Lung microvascular endothelial cell (primary cell): ENCODE results near the gene EZH2. TPM values are rescaled to one million over a fixed set of nuclear protein-coding genes. Genes with fewer than 3 reads are reported as not detected.

Experiments
- DNase-seq, 2 donors: peaks; one replicate each; pipeline versions ENCODE4 v3.0.0 to v3.0.0-alpha.2; 2010; ENCODE audit warnings: low read depth in 2 of 2
- total RNA-seq: library from RNA; depleted of rRNA; stranded (reverse); fragments of >200 nt; gene quantifications from 2 replicates; pipeline ENCODE4 v1.2.1, GENCODE V29; 2014

The EZH2 gene
- total RNA-seq, 1 donor from 2014 or later = 4.8 TPM

DNA sequence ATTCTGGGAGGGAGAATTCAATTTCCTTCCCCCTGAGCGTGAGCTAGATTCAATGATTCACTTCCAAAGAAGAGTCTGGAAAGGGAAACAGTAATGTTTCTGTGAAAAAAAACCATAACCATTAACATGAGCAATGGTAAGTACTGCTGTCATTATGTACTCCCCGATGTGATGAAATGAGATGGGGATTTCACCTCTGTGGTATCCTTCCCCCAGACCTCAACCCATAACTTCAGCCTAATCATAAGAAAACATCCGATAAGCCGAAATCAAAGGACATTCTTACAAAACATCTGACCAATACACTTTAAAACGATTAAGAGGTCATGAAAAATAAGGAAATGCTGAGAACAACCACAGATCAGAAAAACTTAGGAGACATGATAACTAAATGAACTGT lies 27.2 kb downstream of the EZH2 start:
- DNase-seq = peak in 1 of 2 donors; percentile 43

DNA sequence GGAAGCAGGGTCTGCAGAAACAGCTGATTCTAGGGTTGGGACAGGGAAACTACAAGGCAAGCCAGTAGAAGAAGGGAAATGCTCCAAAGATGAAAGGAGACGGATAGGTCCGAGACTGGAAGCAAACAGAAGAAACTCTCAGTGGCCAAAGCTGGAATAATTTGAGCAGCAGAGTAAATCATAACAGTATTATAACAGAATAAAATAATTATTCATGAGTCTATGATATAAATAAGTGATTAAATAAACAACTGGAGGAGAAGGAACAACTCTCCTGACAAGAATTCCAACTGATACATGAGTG lies 27.6 kb downstream of the EZH2 start:
- no peak for DNase-seq

DNA sequence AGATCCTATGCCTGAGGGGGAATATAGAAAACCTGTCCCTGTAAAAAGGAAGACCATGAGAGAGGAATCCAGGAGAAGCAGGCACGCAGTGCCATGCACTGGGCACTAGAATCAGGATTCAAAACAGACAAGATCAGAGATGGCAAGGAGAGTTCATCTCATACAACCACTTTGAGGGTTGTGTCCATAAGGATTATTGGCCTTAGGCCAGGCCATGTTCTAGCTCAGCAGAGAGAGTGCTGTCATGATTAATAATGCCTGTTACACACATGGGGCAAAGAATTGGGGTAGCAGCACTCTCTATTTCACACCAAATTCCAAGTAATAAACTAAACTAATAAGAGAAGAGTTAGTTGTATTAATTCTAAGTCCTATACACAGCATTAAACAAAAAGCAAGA lies 29.1 kb downstream of the EZH2 start:
- no peak for DNase-seq

DNA sequence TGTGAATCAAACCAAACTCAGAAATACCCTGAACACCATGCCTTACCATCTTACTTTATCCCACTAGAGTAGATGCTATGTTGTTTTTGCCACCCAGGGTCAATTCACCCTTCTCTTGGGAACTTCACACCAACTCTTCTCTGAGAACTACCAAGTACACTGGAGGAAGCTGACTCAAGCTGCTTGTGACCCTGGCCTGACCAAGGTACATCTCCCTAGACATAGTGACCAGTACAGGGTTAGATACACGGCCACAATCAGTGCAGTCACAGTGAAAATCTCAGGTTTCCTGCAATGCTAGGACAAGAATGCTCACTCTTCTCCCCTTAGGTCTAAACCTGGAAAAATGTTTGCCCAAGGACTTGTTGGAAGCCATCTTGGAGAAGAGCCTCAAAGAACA lies 31.8 kb downstream of the EZH2 start:
- DNase-seq = peak in 1 of 2 donors; percentile 60

DNA sequence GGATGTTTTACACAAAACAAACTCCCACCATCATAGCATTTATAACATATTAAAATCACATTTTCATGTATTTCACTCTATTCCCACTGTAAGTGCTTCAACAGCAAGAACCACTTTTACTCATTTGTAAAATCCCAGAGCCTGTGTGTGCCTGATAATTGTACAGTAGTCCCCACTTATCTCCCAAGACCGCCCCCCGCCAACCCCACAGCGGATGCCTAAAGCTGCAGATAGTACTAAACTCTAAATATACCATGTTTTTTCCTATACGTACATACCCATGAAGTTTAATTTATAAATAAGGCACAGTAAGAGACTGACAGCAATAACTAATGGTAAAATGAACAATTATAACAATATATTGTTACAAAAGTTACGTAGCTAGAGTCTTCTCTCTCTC lies 33.5 kb downstream of the EZH2 start:
- DNase-seq = no peak

DNA sequence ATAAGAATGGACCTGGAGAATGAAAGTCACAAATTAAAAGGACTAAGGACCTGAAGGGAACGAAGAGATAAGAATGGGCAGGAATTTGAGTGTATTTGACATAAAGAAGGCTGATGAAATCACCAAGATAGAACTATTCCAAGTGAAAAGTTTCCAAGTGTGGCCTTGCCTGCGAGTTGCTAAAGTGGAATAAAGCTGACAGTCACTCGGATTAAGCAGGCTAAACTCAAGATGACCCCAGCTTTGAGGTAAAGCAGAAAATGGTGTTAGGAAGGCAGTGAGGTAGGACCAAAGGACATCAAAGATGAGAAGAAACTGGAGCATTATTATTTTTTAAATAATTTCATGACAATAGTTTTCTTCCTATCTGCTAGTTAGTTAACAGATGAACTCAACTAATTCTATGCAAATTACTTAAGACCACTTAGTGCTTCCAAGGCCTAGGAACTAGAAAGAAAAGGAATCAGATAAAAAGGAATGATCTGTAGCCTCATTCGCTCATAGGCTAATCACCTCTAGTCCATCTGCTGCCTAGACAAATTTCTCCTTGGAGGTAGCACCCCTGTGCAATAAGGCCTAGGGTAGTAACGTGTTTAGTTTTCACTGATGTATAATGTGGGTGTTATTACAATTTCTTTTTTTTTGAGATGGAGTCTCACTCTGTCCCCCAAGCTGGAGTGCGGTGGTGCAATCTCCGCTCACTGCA lies 34.5 kb downstream of the EZH2 start:
- DNase-seq = no peak

DNA sequence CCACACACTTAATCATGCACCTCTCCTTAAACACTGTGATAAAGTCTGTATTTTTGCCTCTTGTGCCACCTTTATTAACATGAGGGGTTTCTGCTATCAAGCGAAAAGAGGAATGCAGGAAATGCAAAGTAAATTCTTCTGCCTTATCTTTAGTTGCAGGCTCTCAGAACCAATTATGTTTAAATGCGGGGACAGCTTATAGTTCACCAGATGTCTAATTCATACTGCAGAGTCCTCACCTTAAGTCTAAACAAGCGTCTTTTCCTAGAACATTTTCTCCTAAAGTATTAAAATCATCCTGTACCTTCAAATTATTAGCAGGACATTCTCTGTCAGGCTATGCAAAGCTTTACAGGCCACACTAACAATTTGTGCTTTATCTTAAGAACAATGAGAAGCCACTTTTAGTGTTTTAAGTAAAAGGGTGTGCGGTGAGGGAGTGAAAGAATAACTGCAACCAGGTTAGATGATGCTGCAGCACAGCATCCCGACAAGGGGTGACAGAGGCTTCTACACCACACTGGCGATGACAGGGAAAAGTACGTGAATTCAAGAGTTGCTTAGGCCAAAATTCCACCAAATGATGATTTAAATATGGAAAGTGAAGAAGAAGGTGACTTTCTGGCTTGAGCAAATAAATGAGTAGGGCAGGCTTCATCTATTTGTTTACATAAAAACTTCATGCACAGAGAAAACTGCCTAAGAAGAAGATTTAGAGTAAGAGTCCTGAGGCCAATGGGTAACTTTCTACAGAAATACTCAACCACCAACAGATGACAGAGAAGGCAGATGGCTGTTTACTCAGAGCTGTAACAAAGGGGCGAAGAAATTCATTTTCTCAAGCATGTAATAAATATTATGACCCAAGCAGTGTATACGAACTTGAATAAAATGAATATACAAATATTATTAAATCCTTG lies 36.0 kb downstream of the EZH2 start:
- peak in 1 of 2 donors; percentile 23 for DNase-seq

DNA sequence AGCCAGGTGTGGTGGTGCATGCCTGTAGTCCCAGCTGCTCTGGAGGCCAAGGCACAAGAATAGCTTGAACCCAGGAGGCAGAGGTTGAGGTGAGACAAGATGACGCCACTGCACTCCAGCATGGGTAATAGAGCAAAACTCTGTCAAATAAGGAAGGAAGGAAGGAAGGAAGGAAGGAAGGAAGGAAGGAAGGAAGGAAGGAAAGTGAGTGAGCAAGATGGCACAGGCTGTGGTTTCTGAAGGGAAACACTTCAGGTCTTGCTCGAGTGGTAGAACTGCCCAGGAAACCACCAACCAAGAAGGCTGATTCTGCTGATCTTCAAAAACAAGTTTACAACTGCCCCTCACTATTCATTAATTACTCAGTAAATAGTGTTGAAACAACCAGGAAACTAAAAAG lies 45.2 kb downstream of the EZH2 start:
- DNase-seq = no peak

DNA sequence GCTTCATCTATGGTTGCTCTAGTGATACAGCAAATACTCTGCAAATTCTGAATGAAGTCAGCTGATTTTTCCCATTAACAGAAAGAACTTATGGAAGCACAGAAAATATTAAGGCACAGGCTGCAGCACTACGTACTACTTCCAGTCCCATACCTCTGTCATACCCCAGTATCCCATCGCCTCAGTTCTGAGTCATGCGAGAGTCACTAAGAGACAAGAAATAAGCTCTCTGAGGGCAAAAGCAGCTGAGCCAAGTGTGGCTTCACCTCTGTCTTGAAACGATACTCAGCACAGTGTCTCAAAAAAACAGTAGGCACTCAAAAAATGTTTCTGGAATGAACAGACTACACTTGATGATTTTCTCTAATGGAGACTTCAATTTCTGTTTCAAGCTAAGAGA lies 48.2 kb downstream of the EZH2 start:
- no peak for DNase-seq

DNA sequence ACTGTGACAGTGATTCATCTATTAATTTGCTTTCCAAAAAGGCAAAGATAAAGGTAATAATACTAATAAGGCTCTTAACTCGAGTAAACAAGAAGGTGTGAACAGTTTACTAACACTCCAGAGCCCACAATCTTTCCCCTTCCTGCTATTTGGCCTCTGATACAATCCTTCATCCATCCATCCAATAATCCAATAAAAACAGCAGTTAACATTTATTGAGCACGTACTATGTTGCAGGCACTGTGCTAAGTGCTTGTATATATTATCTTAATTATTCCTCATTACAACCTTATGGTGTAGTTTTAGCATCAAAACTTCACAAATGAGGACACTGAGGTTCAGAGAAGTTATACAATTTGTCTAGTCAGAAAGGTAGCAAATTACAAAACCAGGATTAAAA lies 49.5 kb downstream of the EZH2 start:
- DNase-seq = no peak

DNA sequence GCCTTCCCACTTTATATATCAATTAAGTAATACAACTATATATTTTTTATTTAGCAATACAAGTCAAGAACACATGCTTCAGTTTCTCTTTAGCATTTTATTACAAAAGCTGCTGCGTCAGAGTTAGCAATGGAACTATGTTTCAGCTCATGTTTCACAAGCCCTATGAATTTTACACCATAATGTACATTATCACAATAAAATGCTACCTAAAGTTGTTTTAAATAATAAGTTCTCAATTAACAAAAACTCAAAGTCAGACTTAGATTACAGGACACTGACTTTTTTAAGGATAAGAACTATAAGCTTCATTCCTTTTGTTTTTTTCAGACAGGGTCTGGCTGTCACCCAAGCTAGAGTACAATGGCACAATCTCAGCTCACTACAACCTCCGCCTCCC lies 52.3 kb downstream of the EZH2 start:
- DNase-seq = no peak

DNA sequence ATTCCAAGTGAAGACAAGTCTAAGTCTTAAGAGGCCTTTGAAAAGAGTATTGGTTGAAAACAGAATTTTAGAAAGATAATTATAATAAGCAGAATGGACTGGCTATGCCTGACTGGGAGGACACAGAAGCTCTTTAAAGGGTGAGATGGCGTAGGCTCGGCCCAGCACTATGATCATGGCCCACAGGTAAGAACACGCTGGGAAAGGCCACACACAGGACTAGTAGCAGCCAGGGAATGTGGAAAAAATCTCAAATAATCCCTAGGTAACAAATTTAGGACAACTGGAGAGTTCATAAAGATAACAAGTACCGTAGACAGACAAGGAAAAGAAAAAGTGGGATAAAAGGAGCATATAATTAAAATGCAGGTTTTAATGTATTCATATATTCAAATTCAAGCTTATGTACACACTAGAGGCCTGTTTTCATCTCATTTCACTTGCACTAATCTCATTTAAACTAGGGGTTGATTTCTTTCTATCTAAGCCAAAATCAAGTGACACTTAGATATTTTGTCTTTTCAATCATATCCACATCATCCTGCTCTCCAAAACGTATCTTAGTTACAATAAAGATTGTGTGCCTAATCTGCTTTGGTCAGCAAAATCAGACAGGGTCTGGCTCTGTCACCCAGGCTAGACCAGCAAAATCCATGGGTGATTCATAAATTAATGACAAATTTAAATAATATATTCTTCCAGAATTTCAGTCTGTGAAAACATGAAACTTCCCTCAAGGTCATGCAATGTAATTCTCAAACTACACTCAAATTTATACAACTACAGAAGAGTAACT lies 53.0 kb downstream of the EZH2 start:
- no peak for DNase-seq

DNA sequence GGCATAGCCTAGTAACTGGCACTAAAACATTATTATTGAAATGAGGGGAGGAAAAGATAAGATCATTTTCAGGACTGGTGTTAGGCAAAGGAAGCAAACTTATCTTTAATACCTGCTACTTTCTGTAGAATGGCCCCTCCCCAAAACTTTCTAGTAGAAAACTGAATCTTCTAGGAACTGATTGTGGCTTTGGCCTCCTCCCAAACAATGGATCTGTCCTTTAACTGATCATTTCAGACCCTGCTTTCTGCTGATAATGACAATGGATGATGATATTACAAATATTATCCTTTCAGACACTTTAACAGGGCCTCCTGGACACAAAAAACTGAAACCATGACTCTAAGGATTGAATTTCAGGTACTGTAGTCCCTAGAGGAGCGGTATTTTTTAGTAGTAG lies 55.1 kb downstream of the EZH2 start:
- no peak for DNase-seq

DNA sequence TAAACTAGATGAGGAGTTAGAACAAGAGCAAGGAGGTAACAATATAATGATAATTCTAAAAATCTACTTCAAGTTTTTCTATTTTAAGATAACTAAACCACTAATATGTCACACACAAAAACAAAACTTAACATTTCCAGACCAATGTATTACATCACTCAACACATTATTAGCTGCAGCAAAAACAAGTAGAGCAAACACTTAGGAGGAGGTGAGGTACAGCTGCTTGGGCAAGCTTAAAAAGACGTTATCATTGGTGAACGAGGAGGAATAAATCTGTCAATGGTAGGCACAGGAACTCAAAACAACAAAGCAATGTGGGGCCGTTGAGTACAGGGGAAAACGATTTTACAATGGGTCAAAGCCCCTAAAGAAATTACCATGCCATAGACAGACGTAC lies 58.8 kb downstream of the EZH2 start:
- no peak for DNase-seq

DNA sequence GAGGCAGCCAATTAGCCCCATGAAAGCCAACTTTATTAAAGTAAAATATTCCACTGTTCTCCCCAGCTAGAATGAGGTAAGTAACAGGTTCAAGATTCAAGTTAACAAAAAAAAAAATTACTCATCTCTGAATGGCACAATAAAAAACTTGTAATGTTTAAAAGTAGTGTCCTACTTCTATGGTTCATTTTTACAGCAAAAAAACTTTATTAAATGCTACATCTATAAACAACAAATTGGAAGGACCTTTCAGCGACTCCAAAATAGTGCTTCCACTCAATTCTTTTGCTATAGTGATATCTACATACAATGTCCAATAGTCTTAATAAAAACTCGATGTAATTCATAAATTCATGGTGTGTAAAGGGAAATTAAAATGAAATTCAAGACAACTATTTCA lies 59.2 kb downstream of the EZH2 start:
- DNase-seq = no peak

DNA sequence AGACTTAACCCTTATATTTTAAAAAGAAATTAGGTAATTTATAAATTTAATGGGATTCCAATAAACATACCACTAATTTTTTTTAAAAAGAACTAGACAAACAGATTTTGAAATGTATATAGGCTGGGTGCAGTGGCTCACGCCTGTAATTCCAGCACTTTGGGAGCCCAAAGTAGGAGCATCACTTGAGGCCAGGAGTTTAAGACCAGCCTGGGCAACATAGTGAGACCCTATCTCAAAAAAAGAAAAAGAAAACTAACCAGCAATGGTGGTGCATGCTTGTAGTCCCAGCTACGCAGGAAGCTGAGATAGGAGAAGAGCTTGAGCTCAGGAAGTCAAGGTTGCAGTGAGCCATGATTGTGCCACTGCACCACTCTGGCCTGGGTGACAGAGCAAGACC lies 62.7 kb downstream of the EZH2 start:
- DNase-seq = no peak

DNA sequence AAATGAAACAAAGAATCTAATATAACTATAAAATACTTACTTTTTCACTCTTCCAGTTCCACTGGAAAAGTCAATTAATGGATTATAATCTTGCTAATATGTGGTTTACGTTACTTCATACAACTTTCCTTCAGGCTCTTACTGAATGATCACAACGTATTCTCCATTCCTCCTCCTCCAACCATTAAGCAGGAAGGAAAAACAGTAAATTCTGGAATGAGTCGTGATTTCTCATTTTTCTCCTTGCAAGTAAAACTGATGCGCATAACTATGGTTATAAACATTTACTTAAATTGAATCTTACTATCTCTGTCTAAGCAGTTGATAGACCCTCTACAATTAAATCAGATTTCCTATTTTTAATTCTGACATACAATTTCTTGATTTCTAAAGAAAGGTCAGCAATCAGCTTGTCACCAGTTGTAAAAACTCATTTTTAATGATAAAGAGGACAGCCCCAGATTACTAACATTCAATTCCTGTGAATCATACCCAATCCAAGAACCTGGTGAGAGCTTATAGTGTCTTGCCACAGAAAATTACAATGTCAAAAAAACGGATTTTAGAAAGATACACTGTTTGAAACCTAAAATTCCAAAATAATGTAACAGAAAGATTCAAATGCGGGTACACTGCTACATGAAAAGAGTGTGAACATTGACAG lies 64.3 kb downstream of the EZH2 start:
- DNase-seq = peak in 1 of 2 donors; percentile 38

DNA sequence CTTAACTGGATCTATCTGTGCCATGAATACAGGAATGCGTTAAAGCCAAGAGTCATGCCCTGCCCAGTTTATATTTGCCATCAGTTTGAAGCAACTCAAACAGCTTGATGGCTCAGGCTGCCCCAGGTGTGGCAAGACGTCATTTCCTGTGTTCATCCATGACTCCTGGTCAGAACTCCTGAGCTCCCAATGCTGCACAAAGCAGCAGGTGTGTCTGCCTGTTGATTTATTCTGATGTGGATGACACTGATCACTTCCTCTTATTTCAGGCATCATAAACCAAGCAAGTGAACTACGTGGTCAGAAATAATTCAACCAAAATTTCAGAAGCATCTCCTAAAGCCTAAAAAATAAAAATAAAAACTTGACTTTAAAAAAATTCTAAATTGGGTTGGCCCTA lies 68.5 kb downstream of the EZH2 start:
- no peak for DNase-seq

DNA sequence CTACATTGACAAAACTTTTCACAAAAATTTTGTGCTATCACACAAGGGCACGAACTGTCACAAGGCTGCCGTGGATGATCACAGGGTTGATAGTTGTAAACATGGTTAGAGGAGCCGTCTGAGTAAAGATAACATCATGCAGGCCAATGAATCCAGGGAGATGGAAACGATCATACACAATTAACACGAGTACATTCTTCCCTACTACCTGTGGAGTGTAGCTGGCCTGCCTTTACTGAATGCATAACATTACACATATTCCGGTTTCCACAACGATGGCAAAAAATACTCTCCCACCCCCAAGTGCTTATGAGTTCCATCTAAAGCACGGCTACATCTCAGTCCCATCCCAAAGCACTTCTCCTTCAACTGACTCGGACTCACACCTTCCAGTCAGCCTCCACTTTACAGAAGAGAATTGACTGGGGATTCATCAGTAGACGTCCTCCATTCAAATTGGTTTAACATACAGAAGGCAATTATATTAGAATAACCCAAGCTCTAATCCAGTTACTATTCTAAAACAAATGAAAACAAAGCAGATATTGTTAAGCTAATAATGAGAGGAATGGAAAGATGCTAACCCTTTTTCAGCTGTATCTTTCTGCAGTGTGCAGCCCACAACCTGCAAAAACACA lies 69.0 kb downstream of the EZH2 start:
- no peak for DNase-seq

DNA sequence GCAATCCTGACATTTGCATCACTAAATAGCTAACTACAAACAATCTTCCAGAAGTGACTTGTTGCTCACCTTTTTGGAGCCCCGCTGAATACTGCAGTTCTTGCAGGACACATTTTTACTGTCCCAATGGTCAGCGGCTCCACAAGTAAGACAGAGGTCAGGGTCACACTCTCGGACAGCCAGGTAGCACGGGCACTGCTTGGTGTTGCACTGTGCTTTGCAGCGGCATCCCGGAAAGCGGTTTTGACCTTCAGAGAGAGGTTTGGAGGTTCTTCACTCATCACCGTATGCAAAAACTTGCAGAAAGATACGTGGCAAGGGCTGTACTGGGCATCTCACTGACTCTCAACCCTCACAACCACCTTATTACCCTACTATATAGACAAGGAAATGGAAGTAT lies 70.2 kb downstream of the EZH2 start:
- no peak for DNase-seq

DNA sequence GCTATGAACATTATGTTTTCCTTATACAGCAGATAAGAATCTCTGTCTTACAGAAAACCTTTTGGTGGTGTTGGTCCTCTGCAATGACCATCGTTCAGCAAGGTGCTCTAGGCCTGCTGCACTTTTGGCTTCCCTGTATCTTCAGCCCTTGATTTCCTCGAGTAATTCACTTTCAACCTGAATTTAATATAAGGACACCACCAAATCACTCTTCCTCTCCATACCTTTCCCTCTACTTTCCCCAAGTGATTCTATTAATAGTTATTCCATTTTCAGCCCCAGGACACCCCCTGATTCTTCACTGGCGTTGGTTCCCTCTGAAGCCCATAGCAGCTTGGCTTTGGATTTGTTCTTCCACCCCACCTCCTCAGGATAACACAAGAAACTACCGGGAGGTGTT lies 72.2 kb downstream of the EZH2 start:
- DNase-seq = no peak
